Activated CD4-positive, alpha-beta T cell treated with anti-CD3 and anti-CD28 coated beads for 1 hour (primary cell): ENCODE data around the gene SULT1A2.
"Not testable (repeated sequence)": the region's sequence is repeated elsewhere in the genome, so short reads cannot be mapped to it uniquely, and the experiment has no call there.

ENCODE experiments used
- DNase-seq: peaks from one replicate; pipeline ENCODE4 v3.0.0-alpha.2; 2020

Gene SULT1A2

GRCh38 chr16:28554634-28555423 lies 42.0 kb downstream of the SULT1A2 start:
- DNase-seq: no peak

- peak; percentile 91 for DNase-seq
Measured at GRCh38 chr16:28553776-28554633, 42.8 kb downstream of the SULT1A2 start, which contains the start of gene SGF29. SGF29 (plus strand) TSS chr16:28553920; CDS start chr16:28581070, 27,150 bp downstream.

GRCh38 chr16:28549301-28549899 lies 47.5 kb downstream of the SULT1A2 start:
- DNase-seq: no peak

- no peak for DNase-seq
Measured at GRCh38 chr16:28548306-28548802, 48.5 kb downstream of the SULT1A2 start.

- no peak for DNase-seq
Measured at GRCh38 chr16:28546626-28547025, 50.2 kb downstream of the SULT1A2 start.

- DNase-seq: not testable (repeated sequence)
Measured at GRCh38 chr16:28545964-28546363, 50.9 kb downstream of the SULT1A2 start.

- DNase-seq: no peak
Measured at GRCh38 chr16:28544998-28545397, 51.9 kb downstream of the SULT1A2 start.

GRCh38 chr16:28543072-28543471 lies 53.8 kb downstream of the SULT1A2 start:
- DNase-seq: no peak

- DNase-seq: no peak
Measured at GRCh38 chr16:28542646-28543045, 54.2 kb downstream of the SULT1A2 start.
